ENCODE measurements around the gene CAV3. TPM values are rescaled to one million over a fixed set of nuclear protein-coding genes. Genes with fewer than 3 reads are reported as not detected.

CAV3 gene
- total RNA-seq, 1 donor from 2014 or later, result 34.0 TPM

DNA sequence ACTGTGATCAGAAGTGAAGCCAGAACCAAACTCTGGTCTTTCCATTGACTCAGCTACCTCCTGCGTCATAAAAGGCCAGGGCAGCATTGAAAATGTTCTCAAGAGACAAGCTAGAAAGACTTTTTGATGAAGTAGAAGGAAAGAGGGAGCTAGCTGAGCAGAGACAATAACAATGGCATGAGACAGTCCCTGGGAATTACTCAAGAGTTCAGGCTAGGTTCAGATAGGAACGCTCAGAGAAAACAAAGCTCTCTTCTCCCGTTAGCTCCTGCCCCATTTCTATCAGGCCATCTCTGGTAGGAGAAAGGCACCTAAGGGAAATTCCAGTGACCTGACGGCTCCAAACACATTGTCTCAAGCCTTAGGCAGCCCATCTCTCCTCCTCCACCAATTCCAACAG is 42.8 kb downstream of the CAV3 start:
- DNase-seq (ENCODE audit: missing footprints), result no peak
- intact Hi-C loops (cut with DNase I), result no loop called here
- no peak for ATAC-seq

DNA sequence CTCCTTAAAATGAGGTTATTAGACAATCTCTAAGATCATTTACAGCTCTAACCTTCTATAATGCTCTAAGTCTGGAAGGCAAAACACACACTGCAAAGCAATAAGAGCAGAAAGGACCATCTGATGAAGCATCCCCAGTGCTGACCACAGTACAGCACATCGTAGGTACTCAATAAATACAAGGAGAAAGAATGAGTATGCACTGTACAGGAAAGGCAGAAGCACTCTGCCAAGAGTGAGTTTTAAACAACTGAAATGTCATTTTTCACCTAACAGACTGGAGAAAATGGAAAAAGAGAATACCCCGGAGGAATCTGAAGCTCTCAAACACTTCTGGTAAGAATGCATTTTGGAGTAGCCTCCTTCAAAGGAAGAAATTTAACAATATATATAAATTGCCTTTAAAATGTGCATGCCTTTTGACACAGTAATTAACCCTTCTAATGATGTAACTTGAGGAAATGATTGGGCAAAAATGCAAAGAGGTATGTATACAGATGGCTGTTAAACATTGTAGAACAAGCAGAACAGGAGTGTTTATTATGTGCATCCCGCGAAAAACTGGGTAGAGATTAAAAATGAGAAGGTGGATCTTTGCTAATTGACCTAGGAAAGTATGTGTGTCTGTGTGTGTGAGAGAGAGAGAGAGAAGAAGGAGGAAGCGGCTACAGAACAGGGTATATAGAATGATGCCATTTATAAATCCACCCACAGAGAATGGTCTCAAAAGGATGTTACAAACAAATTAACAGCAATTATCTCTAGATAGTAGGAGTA is 43.8 kb downstream of the CAV3 start:
- ATAC-seq, result no peak
- DNase-seq (ENCODE audit: missing footprints), result no peak
- intact Hi-C loops (cut with DNase I), result no loop called here

DNA sequence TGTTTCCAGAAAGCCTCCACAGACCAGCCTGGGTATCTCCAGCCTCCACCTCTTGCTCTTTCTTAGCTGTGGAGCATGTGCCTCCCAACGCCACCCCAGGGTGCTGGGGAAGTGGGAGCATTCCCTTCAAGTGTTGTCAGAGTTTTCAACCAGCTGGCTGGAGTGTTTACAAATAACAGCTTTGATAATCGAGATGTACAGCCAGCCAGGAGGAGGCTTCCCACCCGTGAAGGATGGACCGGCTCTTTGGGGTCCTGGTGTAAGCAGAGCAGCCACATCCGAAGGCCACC is 44.3 kb downstream of the CAV3 start:
- intact Hi-C loops (cut with DNase I), result no loop called here
- no peak for DNase-seq (ENCODE audit: missing footprints)
- ATAC-seq, result no peak

DNA sequence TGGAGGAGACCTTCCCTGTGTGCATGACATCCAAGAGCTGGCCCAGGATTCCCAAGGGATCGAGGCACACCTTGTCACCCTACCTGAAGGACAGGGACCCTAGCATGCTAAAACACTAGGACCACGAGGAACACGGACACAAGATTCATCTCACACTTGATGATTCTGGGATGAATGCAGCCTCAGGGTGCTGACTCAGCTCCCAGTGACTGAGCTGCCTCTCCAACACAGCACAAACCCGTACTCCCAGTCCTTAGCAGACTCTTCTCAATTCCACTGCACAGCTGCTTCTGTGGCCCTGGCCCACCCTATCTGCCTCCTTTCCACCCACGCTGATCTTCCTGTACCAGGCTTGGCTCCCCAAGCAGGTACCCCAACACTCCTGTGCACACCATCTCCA is 44.9 kb downstream of the CAV3 start:
- intact Hi-C loops (cut with DNase I), result no loop called here
- no peak for ATAC-seq

GRCh38 chr3:8780279-8780678 is 46.7 kb downstream of the CAV3 start:
- no peak for ATAC-seq

More for the DNA sequence above, 44.9 kb downstream of the CAV3 start:
- DNase-seq (ENCODE audit: missing footprints), result no peak

GRCh38 chr3:8784676-8785435 is 51.3 kb downstream of the CAV3 start:
- intact Hi-C loops (cut with DNase I), result no loop called here
- ATAC-seq (no peak), DNase-seq (ENCODE audit: missing footprints) (no peak)

More at GRCh38 chr3:8780279-8780678, 46.7 kb downstream of the CAV3 start:
- DNase-seq (ENCODE audit: missing footprints), result no peak
- intact Hi-C loops (cut with DNase I), result no loop called here

DNA sequence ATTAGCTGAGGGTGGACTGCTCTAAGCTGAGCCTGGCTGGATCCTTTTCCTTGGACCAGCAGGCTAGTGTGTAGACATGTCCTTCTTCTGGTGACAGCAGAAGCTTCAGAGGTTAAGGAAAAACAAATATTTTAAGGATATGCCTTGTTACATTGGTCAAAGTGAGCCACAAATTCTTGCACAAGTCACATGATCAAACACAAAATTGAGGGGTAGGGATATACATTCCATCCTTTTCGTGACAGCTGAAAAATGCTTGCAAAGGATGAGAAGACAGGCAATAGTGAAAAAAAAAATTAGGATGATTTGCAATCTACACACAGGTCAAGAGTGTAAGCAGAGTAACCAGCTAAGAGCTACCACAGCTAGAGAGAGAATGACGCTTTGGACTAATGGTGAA is 56.9 kb downstream of the CAV3 start:
- no peak for DNase-seq (ENCODE audit: missing footprints)

GRCh38 chr3:8793242-8793641 is 59.6 kb downstream of the CAV3 start:
- DNase-seq (ENCODE audit: missing footprints), result no peak
- intact Hi-C loops (cut with DNase I), result no loop called here
- ATAC-seq, result no peak

More for the DNA sequence above, 56.9 kb downstream of the CAV3 start:
- intact Hi-C loops (cut with DNase I), result no loop called here
- ATAC-seq, result no peak

GRCh38 chr3:8794247-8794646 is 60.6 kb downstream of the CAV3 start:
- DNase-seq (ENCODE audit: missing footprints) (no peak), ATAC-seq (no peak)
- intact Hi-C loops (cut with DNase I), result no loop called here

Other genes starting within 250 kb of the CAV3 start
- gene LMCD1, start 232.0 kb upstream of the CAV3 start, total RNA-seq, result 48.1 TPM
- 1.0 TPM for gene SSUH2, start 89.0 kb upstream of the CAV3 start, total RNA-seq
- 0.32 TPM for gene OXTR, start 35.8 kb downstream of the CAV3 start, total RNA-seq
- gene RAD18, start 229.7 kb downstream of the CAV3 start, total RNA-seq, result 7.5 TPM